Coronary artery (tissue), 2 donors: ENCODE measurements around the gene GTPBP4.

ENCODE experiments used
- DNase-seq: peaks from one replicate; pipeline ENCODE4 v3.0.0-alpha.2; 2017; ENCODE audit warnings: low spot score
- H3K27ac ChIP-seq, 2 donors: fragments of 200-600 bp; sonication (generic); one replicate each; pipeline ENCODE4 v1.5.1; 2016 to 2019
- H3K4me3 ChIP-seq: fragments of 200-600 bp; sonication (generic); 2 replicates; pipeline ENCODE4 v1.5.1; 2016; ENCODE audit warnings: mild to moderate bottlenecking, moderate library complexity
- CTCF ChIP-seq: fragments of 200-600 bp; sonication (generic); IDR thresholded peaks from one replicate; pipeline ENCODE4 v1.5.1; 2019; ENCODE audit warnings: antibody characterized with exemption

The GTPBP4 gene

GRCh38 chr10:1011696-1012095, 23.5 kb downstream of the GTPBP4 start:
- DNase-seq: no peak
- no peak for TF ChIP-seq CTCF
- Histone ChIP-seq H3K27ac (no peak overlapping the region), H3K4me3 (no peak overlapping the region)

- no peak for TF ChIP-seq CTCF
- no peak overlapping the region for H3K27ac ChIP-seq
- DNase-seq: no peak
- no peak overlapping the region for H3K4me3 ChIP-seq
Observed at GRCh38 chr10:1015688-1016087, 27.5 kb downstream of the GTPBP4 start.

GRCh38 chr10:1019362-1019761, 31.1 kb downstream of the GTPBP4 start:
- no peak for TF ChIP-seq CTCF
- DNase-seq: no peak
- no peak overlapping the region for H3K27ac ChIP-seq
- no peak overlapping the region for H3K4me3 ChIP-seq

GRCh38 chr10:1020460-1020859, 32.2 kb downstream of the GTPBP4 start:
- Histone ChIP-seq H3K4me3 (no peak overlapping the region), H3K27ac (no peak overlapping the region)
- no peak for TF ChIP-seq CTCF
- DNase-seq: no peak

- DNase-seq: no peak
- TF ChIP-seq CTCF: no peak
- Histone ChIP-seq H3K27ac (no peak overlapping the region), H3K4me3 (no peak overlapping the region)
Observed at GRCh38 chr10:1020958-1021357, 32.7 kb downstream of the GTPBP4 start.

- Histone ChIP-seq H3K27ac (no peak overlapping the region), H3K4me3 (no peak overlapping the region)
- no peak for DNase-seq
- TF ChIP-seq CTCF: no peak
Observed at GRCh38 chr10:1022413-1022812, 34.2 kb downstream of the GTPBP4 start.

GRCh38 chr10:1024103-1024502, 35.9 kb downstream of the GTPBP4 start:
- no peak overlapping the region for H3K4me3 ChIP-seq
- DNase-seq: no peak
- TF ChIP-seq CTCF: no peak
- no peak overlapping the region for H3K27ac ChIP-seq
